HG03342 (cell line): ENCODE data around the gene OFD1.
"Not testable (repeated sequence)": the region's sequence is repeated elsewhere in the genome, so short reads cannot be mapped to it uniquely, and the experiment has no call there.

Source experiments
- ATAC-seq: cut with Tn5 transposase; IDR thresholded peaks from one replicate; pipeline ENCODE4 v1.9.1; 2021; ENCODE audit warnings: mild to moderate bottlenecking, moderate library complexity; ENCODE audit not compliant: unreplicated experiment

The OFD1 gene

DNA sequence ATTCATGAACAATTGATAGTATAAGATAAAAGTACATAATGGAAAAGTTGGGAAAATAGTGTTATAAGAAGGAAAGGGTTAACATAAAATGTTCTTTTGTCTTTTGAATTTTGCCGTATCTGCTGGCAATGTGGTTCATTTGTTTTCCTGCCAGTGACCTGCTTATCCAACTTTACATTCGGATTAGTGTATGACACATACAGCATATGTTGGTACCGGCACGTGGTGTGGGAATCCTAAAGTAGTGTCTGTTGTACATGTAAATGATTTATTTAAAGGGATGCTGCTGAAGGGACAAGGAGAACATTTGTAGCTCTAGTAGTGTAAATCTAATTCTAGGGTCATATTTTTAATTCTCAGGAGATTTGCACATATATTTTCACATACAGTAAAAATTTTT lies 34.2 kb upstream of the OFD1 start:
- ATAC-seq = no peak

DNA sequence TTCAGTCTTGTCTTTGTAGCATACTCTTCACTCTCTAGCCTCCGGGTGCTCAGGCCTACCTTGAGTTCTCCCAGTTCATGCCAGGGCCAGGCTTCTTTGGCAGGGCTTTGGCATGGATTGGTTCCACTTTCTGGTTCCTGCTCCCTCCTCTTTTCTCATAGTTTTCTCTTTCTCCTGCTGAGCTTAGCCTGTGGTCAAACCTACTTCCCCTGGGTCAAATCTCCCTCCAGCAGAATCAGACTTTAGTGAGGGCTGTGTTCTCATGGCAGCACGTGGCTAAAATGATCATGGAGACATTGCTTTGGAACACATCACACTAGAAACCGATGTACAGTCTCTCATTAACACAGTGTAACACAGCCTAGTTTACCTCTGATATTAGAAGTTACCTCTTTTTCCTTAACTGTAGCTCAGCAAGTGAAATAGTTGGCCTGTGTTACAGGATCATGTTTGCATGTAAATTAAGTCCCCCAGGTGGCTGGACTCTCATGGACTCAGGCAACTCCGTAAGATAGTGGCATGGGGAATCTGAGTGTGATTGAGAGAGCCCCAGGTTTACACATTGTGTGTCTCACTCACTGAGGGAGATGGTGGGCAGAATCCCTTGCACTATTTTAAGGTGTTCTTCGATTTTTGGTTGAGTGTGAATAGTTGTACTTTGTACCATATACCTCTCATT lies 32.3 kb upstream of the OFD1 start:
- no peak for ATAC-seq

DNA sequence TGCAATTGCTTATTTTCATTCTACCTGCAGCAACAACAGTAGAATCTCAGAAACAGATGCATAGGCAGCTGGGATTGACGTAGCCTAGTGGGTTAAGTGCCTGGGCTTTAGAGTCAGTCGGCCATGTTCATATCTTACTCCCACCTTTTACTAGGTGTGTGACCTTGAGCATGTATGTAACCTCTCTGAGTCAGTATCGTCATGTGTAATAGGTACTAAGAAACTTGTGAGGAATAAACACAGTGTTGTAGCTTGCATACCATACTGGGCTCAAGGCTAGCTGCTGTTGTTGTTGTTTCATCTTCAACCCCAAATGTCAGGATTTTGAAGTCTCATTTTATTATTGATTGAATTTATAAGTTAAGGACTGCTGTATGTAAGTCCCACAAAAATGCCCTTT lies 31.4 kb upstream of the OFD1 start:
- no peak for ATAC-seq

DNA sequence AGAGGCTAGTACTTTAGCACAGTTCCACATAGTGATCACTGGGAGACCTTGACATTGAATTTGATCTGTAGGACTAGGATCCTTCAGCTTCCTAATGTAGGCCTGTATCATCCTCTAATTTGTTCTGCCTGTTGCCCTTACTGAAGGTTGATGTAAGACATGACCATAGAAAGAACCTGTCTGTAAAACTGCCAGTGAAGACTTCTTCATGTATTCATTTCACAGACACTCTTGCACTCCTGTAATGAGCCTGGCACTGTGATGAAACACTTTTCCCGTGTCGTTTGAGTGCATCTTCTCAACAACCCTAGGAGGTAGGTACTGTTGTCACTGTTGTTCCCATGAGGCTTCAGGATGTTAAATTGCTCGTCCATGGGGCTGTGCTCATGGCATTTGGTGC lies 31.0 kb upstream of the OFD1 start:
- ATAC-seq = no peak

DNA sequence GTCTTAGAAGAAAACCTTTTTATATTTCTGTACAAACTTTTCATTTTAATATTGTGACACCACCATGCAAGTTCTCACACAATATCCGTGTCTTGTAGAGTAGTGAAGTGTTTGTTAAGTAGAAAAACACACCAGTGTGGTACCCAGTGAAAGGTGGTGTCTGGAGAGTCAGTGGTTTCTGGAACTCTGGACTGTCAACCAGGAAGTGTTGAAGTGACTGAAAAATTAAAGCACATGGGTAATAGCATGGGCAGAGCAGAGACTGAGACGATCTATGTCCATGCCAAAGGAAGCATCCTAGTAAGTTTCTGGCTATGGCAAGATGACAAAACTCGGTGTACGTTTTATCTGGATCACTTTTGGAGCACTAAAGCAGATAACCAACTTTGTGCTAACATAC lies 23.4 kb upstream of the OFD1 start:
- ATAC-seq = no peak

DNA sequence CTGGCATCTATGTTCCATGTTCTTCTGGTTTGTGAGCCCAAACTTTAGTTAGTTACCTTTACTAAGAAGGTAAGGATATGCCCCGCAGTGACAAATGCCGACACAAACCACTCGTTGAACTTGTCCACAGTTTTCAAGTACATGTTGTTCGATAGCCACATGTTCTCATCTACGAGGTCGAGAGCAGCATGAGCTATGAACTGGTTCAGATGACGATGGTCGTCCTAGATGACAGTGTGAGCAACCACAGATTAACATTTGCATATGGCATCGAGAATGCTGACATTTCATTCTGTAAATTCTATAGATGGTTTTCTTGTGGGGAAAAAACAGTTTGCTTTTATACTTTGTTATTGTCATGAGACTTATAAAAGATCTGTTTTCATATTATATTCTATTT lies 18.1 kb upstream of the OFD1 start:
- ATAC-seq = no peak

DNA sequence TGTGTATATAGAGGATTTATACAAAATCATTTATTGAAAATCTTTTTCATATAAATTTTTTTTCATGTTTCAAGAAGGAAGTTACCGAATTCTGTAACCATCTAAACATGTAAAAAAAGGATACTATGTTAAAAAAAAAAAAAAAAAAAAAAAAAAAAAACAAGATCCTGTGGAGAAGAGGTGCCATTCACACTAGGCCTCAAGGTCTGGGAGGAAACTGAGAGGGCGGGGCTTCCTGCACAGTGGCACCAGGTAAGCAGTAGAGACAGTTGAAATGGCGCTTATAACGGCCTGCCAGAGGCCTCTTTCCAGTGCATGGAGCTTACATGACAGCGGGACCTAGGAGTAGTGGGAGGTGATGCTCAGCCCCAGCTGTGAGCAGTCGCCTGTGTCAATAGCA lies 17.6 kb upstream of the OFD1 start:
- no peak for ATAC-seq

DNA sequence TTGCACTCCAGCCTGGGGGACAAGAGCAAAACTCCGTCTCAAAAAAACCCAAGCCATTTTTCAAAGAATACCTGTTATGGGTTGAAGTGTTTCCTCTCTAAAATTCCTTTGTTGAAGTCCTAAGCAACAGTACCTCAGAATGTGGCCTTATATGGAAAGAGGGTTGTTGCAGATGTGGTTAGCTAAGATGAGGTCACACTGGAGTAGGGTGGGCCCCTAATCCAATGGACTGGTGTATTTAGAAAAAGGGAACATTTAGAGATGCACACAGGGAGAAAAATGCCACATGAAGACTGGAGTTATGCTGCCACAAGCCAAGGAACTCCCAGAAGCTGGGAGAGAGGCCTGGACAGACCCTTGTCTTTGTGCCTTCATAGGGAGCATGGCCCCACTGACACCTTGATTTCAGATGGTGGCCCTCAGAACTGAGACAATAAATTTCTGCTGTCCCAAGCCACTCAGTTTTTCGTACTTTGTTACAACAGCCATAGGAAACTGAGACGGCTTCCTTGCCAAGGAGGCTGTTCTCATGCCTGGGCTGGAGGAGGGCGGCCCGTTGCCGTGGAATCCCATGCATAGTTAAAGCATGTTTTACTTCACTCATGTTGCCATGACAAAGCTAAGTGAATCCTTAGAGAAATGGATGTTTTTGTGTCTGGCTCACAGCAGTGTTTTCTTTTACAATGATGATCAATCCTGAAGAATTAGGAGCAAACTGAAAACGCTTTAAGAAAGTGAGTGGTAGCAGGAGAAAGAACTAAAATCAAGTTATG lies 16.7 kb upstream of the OFD1 start:
- ATAC-seq = no peak

DNA sequence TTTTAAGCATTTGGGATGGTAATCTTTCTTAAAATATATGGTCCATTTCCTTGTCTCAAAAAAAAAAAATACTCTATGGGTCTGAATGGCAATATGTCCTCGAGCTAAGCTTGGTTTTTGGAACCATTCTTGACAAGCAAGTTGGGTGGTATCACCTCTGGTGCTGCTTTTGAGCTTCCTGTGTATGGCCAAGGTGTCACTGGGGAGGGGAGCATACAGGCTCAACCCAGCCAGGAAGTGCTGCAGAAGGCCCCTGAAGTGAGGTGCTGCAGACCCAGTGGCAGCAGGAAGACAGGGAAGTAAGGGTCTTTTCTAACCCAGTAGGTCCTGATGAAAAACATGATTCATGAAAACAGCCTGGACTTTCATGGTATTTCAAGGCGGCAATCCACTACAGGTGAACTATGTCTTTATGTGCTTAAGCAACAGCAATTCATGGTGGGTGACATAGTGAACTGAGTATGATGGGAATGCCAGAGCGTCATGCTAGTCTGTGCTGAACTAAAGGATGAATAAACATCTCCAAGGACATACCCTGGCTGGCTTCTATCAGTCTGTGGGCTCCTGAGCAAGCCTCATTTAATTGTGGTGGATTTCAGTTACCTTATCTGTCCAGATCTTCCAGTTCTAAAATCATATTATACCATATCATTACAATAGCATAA lies 15.2 kb upstream of the OFD1 start:
- no peak for ATAC-seq

DNA sequence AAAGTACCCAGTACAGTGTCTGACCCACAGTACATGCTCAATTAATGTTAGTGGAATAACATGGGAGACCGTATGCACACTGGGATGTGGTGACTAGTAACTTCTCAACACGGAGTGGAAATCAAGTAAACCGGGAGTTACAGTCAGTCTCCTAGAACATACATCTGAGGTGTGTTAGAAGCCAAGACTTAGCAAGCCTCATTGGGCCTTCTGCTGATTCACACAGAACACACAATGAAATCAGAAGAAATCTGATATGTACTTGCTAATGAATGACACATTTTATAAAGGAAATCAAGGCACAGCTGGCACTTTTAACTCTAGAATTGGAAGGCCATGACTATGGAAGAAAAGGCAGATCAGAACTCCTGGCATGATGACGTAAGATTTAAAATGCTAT lies 13.2 kb upstream of the OFD1 start:
- ATAC-seq = no peak

DNA sequence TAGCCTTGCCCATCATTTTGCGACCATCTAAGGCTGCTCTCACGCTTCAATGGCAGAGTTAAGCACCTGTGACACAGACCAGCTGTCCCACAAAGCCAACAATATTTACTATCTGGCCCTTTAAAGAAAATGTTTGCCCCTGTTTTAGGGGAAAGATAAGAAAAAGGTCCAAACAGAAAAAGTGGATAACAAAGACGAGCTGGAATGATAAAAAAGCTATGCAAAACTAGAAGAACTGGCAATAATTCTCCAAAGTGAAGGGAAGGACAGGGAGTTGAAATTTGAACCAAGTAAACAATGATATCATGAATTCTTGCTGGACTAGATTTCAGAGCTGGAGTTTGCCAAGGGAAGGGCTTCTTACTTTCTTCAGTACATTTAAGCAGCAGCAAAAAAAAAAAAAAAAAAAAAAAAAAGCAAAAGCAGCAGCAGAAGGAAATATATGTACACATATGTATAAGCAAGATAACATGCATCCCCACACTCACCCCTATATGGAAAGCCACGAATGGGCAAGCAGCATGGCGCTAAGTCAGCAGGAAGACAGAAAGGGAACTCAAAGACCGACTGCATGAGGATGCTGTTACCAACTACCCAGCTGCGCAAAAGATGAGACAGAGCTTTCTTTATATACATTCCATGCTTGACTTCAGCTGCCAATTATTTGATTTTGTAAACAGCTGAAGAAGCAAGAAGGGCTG lies 12.6 kb upstream of the OFD1 start:
- no peak for ATAC-seq

DNA sequence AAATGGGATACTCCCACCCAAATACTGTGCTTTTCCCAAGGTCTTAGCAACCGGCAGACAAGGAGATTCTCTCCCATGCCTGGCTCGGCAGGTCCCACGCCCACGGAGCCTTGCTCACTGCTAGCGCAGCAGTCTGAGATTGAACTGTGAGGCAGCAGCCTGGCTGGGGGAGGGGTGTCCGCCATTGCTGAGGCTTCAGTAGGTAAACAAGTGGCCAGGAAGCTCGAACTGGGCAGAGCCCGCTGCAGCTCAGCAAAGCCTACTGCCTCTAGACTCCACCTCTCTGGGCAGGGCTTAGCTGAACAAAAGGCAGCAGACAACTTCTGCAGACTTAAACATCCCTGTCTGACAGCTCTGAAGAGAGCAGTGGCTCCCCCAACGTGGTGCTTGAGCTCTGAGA lies 9.7 kb upstream of the OFD1 start:
- ATAC-seq = not testable (repeated sequence)

DNA sequence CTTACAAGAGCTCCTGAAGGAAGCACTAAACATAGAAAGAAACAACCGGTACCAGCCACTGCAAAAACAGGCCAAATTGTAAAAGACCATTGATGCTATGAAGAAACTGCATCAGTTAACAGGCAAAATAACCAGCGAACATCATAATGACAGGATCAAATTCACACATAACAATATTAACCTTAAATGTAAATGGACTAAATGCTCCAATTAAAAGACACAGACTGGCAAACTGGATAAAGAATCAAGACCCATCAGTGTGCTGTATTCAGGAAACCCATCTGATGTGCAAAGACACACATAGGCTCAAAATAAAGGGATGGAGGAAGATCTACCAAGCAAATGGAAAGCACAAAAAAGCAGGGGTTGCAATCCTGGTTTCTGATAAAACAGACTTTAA lies 8.0 kb upstream of the OFD1 start:
- not testable (repeated sequence) for ATAC-seq

DNA sequence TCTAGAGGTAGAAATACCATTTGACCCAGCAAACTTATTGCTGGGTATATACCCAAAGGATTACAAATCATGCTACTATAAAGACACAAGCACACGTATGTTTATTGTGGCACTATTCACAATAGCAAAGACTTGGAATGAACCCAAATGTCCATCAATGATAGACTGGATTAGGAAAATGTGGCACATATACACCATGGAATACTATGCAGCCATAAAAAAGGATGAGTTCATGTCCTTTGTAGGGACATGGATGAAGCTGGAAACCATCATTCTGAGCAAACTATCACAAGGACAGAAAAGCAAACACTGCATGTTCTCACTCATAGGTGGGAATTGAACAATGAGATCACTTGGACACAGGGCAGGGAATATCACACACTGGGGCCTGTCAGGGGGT lies 4.0 kb upstream of the OFD1 start:
- ATAC-seq = not testable (repeated sequence)

DNA sequence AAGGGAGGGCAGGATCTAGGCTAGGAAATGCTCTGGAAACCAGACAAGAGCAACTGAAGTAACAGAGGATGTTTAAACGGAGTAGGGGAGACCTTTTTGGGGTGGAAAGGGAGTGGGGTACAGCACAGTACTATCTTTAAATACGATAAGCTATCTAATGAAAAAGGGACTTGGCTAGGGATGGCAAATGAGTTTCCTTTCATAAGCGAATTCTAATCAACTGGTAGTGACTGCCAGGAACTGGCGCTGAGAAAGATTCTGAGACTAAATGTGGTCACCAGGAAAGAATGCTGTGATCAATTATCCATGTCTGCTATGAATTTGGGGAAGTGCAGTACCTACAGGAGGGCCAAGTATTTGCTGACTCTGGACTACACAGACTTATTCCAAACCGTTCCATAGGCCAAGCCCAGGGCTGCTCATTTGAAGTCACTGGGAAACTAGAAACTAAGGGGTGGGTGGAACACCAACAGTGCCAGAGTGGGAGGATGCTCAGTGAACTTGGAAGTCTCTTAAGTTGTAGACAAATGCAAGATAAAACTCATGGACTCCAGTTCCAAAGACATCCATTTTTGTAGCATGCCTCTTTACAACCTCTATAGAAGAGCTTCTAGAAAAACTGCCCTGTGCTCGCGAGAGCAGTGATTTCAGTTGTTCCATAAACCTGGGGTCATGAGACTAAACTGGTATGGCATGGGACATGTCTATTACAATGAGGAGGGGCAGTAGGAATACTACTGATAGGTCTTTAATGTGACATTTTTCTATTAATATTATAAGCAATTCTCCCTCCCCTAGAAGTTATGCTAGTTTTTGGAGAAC lies 2.1 kb upstream of the OFD1 start:
- no peak for ATAC-seq

DNA sequence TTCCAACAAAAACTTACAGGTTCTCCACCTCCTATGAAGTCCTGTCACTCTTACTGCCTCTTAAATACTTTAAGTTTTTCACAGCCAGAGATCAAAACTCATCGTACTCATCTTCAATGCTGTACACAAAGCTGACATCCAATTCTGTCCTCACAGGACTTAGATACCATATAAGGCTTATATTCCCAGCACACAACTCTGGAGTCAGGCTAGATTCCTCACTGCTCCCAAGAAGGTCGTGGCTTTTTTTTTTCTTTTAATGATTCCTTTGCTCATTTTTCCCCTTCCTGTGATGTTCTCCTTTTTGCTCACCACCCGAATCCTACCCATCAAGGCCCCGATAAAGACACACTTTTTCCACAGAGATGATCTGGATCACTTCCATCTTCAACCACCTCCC lies 1.0 kb upstream of the OFD1 start:
- ATAC-seq = no peak

DNA sequence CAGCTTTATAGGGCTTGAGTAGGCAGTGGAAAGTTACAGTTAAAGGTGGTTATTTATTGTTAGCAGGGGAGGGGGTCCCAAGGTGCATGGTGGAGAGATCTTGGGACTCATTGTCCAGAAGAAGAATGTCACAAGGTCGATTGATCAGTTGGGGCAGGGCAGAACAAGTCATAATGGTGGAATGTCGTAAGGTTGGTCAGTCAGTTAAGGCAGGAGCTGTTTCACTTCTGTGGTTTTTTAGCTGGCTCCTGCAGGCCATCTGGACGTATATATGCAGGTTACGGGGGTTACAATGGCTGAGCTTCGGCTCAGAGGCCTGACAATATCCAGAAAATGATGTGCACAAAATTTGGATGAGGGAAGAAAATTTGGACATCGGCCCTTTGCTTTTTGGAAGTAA lies 7.1 kb downstream of the OFD1 start:
- no peak for ATAC-seq

DNA sequence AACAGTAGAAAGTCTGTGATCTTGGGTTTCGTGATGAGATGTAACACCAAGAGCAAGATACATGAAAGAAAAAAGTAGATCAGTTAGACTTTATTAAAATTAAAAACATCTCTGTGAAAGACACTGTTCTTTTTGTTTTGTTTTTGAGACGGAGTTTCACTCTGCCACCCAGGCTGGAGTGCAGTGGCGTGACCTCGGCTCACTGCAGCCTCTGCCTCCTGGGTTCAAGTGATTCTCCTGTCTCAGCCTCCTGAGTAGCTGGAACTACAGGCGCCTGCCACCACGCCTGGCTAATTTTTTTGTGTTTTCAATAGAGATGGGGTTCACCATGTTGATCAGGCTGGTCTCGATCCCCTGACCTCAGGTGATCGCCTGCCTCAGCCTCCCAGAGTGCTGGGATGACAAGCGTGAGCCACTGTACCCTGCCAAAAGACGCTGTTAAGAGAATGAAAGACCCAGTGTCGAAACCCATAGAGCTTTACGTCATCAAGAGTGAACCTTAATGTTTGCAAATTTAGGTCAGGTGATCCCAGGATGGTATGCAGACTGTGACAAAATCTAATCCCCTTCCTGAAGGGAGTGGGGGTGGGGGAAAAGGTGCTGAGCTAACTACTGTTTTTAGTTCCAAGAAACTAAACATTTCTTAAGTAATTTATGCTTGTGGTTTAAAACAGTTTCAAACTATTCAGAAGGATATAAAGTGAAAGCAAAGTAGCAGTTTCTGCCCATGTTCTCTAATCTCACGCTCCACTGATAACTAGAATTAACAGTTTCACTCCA lies 8.0 kb downstream of the OFD1 start:
- peak; percentile 95 for ATAC-seq

DNA sequence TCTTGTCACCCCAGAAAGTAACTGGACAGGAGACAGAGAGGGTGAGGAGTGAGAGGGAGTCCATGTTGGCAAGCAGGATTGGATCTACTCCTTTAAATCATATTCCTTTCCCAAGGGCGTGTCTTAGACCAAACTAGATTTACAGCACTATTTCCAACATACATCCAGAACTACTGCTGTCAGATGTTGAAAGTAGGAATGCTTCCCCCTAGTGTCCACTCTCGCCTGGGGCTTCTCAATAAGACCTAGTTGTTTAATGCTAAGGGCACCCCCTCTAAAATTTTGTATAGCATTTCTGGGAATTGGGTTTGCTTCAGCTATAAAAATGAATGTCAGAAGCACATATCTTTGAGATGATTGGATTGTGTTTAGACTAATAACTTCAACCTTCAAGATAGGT lies 13.3 kb downstream of the OFD1 start:
- no peak for ATAC-seq

DNA sequence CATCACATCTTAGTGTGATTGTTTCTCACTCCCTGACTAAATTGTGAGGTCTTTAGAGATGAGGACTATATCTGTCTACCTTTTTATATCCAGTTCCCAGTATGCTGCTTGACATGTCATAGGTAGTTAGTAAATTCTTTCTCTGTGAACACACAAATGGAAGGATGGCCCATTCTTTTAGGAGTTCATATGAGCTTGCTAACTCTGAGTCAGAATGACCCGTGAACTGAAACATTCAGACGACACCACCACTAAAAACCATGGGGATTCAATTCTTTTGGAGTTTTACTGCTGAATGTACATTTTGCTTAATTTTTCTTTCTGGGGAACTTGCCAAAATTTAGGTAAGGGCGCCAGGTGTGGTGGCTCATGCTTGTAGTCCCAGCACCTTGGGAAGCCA lies 13.9 kb downstream of the OFD1 start:
- no peak for ATAC-seq
